NCI-H446 (cell line): ENCODE measurements around the gene ZNF3.
"Not testable (repeated sequence)": the region's sequence is repeated elsewhere in the genome, so short reads cannot be mapped to it uniquely, and the experiment has no call there.

Experiments
- DNase-seq, 2 experiments: peaks; one replicate each; lab custom pipeline; 2025; lab: John Stamatoyannopoulos, UW

The ZNF3 gene

GRCh38 chr7:100081535-100082102 lies at the start of gene ZNF3:
Gene ZNF3, minus strand, starts transcription at chr7:100081723. Its CDS starts 4,366 bp downstream, at chr7:100077357.
- peak; percentile 87 to 97 for DNase-seq

DNA sequence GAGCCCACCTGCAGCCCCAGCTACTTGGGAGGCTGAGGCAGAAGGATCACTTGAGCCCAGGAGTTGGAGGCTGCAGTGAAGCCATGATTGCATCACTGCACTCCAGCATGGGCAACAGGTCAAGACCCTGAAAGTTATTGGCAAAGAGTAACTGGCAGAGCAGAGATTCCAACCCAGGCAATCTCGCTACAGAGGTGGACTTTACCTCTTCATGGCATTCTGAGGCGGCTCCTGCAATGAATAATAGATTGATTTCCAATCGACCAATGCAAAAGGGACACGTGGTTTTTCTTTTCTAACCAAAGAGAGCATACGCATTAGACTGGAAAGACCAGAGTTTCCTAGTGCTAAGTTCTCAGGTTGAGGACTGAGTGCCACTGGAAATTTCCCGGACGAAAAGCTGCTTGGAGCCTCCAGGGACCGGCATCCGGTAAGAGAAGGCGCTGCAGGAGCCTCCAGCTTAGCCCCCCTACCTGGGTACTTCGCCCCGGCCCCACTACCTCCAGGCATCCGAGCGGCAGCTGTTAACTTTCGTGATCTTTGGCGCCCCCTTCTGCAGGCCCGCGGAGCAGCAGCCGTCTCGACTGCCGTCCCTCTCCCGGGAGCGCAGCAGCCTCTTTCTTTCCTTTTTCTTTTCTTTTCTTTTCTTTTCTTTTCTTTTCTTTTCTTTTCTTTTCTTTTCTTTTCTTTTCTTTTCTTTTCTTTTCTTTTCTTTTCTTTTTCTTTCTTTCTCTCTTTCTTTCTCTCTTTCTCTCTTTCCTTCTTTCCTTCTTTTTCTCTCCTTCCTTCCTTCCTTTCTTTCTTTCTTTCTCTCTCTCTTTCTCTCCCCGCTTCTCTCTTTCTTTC lies 49.3 kb upstream of the ZNF3 start:
- peak; percentile 23 to 70 for DNase-seq

DNA sequence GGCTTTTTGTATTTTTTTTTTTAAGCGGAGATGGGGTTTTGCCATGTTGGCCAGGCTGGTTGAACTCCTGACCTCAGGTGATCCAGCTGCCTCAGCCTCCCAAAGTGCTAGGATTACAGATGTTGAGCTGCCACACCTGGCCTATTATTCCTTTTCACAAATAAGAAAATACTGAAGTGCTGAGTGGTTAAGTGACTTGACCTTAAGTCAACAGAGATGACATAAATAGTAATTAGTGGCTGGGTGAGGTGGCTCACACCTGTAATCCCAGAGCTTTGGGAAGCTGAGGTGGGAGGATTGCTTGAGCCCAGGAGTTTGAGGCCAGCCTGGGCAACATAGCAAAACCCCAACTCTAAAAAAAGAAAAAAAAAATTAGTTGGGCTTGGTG lies 48.7 kb upstream of the ZNF3 start:
- DNase-seq: not testable (repeated sequence)

GRCh38 chr7:100128637-100128963 lies 47.1 kb upstream of the ZNF3 start:
- DNase-seq: no peak

DNA sequence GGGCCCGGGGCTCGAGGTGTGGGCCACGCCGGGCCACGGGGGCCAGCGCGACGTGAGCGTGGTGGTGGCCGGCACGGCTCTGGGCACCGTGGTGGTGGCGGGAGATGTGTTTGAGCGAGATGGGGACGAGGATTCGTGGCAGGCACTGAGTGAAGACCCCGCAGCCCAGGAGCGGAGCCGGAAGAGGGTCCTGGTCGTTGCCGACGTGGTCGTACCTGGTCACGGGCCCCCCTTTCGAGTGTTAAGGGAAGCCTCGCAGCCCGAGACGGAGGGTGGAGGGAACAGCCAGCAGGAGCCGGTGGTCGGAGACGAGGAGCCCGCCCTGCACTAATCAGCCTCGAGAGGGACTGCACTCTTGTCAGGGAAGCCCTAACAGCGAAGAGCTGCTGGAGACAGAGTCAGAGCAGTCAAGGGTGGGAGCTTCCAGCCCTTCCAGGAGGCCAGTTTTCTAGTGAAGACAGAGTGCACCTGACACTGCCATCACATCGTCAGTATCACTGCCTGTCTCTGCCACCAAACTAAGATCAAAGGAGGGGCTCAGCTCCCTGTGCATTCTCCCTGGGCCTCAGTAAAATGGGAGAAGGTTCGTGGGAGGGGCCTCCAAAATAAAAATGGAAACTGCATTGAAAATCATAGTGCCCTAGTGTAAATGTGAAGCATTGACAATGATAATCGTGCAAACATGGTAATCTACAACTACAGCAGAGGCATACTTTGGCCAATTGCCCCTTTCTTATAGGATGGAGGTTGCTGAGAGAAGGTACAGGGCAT lies 46.5 kb upstream of the ZNF3 start:
- DNase-seq: no peak

GRCh38 chr7:100126931-100127865 lies 45.7 kb upstream of the ZNF3 start, which contains the start of gene MBLAC1:
Gene MBLAC1, plus strand, starts transcription at chr7:100126967. Its CDS starts 429 bp downstream, at chr7:100127396.
- peak; percentile 43 to 85 for DNase-seq

DNA sequence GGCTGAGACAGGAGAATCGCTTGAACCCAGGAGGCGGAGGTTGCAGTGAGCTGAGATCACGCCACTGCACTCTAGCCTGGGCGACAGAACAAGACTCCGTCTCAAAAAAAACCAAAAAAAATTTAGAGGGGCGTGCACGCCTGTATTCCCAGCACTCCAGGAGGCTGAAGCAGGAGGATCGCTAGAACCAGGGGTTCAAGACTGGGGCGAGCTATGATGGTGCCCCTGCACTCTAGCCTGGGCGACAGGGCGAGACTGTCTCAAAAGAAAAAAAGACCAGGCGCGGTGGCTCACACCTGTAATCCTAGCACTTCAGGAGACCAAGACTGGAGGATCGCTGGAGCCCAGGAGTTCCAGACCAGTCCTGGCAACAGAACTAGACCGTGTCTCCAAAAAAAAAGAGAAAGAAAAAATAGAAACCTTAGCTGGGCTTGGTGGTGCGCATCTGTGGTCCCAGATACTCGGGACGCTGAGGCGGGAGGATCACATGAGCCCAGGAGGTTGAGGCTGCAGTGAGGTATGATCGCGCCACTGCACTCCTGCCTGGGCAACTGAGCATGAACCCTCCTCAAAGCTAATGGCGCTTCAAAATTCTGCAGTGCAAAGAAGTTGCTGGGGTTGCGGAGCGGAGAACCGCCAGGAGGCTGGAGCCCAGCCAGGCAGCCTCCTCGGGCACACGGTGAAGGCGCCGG lies 44.9 kb upstream of the ZNF3 start:
- no peak for DNase-seq

- DNase-seq: no peak
Observed at GRCh38 chr7:100124301-100125230, 43.0 kb upstream of the ZNF3 start.

GRCh38 chr7:100122568-100122967 lies 41.0 kb upstream of the ZNF3 start:
- no peak for DNase-seq

GRCh38 chr7:100122067-100122466 lies 40.5 kb upstream of the ZNF3 start:
- no peak for DNase-seq

- no peak for DNase-seq
Observed at GRCh38 chr7:100120733-100121036, 39.2 kb upstream of the ZNF3 start.

GRCh38 chr7:100119970-100120732 lies 38.6 kb upstream of the ZNF3 start:
- DNase-seq: peak; percentile 55 to 70

DNA sequence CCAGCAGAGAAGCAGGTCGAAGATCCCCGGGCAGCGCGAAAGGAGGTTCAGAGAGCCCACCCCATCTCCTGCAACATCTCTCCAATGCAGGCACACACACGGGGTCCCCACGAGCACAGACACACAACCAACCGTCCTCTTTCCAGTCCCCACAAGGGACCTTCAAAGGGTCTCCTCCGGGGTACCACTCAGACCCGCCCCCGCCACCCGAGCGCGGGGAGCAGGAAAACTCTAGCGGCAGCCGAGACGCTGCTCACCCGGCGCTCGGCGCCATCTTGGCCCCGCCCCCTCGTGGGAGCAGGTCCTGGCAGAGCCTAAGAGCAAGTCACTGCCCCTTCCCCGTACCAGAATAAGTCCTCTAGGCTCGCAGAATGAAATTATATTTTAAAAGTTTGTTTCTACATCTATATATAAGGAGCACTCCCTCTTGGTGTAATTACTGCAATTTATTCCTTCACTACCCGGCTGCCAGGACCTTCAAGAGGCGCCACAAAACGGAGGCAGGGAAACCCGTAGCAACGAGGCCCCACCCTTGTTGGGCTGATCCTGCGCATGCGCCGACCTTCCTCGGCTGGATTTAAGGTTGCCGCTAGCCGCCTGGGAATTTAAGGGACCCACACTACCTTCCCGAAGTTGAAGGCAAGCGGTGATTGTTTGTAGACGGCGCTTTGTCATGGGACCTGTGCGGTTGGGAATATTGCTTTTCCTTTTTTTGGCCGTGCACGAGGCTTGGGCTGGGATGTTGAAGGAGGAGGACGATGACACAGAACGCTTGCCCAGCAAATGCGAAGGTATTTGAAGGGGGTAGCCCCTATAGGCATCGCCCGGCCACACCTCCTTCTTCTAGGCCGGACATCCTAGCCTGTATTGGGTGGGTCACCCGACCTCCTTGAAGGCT lies 37.8 kb upstream of the ZNF3 start, which contains the start of the genes CNPY4 and TAF6:
TSS of gene CNPY4 (plus strand) at position 563 of the 898 bp plus-strand sequence. CDS start at position 674, 111 bp downstream.
TSS of gene TAF6 (minus strand) at position 287 of the 898 bp plus-strand sequence. CDS start 5,149 bp downstream, outside the sequence.
- peak; percentile 90 to 94 for DNase-seq

DNA sequence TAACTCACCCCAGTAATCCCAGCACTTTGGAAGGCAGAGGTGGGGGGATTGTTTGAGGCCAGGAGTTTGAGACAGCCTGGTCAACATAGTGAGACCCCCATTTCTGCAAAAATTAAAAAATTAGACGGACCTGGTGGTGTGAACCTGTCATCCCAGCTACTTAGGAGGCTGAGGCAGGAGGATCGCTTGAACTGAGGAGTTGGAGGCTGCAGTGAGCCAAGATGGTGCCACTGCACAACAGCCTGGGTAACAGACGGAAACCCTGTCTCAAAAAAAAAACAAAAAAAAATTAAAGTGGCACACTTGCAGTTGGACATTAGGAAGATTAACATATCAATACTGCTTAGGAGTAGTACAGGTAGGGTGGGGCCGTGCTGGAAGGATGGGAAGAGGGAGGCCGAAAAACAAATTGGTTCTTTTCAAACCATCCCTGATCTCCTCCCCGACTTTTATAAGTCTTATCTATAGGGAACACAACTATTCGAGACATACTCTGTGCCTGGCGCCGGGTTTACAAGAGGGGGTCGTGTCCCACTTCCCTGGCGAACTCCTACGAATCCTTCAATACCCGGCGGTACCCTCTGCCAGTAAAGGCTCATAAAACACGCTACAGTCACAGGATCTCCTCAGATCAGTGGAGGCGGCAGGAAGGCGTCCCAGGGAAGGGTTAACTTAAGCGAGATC lies 37.0 kb upstream of the ZNF3 start:
- no peak for DNase-seq

- no peak for DNase-seq
Observed at GRCh38 chr7:100115026-100115425, 33.5 kb upstream of the ZNF3 start.

- DNase-seq: no peak
Observed at GRCh38 chr7:100111914-100112313, 30.4 kb upstream of the ZNF3 start.

GRCh38 chr7:100111156-100111555 lies 29.6 kb upstream of the ZNF3 start:
- no peak for DNase-seq
